K562 (cell line): ENCODE data around the gene HOXA1. TPM values are rescaled to one million over a fixed set of nuclear protein-coding genes. Genes with fewer than 3 reads are reported as not detected.

Source experiments
- ATAC-seq: fragments of 200-7000 bp; cut with Tn5 transposase; 3 replicates; pipeline ENCODE4 v1.9.1; 2020; ENCODE audit warnings: moderate library complexity
- BruUV-seq: library from RNA; stranded (reverse); fragments of 400-500 nt; replicated peaks from 2 replicates; lab custom pipeline; 2021; lab: Mats Ljungman, UMichigan
- CTCF ChIA-PET: fragments of 300-600 bp; formaldehyde crosslinking; extraction: SDS; loops from one replicate; lab custom pipeline; 2021; ENCODE audit warnings: low intra/inter-chr PET ratio; lab: Yijun Ruan, JAX
- POLR2A ChIA-PET: fragments of 300-600, 350-650 bp; sonication (Branson Sonifier 250); formaldehyde crosslinking; extraction: SDS; loops from one replicate; lab custom pipeline; 2021; ENCODE audit warnings: antibody characterized with exemption, inconsistent platforms; lab: Yijun Ruan, JAX
- DNase-seq, 4 experiments: peaks; one replicate each; pipeline versions ENCODE4 v3.0.0 to v3.0.0-alpha.2; 2011 to 2018; ENCODE audit warnings: low spot score in 3 of 4, mixed read lengths in 3 of 4; ENCODE audit errors: extremely low read depth in 1 of 4
- FAIRE-seq: peaks from 2 replicates; lab custom pipeline; 2011; peaks lifted over from hg19 to GRCh38; lab: Jason Lieb, UNC
- H2AFZ ChIP-seq: 2 replicates; pipeline ENCODE4 v1.6.0; 2011; ENCODE audit warnings: low read depth, low read length, control low read depth, inconsistent platforms
- H3K27ac ChIP-seq: fragments of 200-600 bp; 3 replicates; pipeline ENCODE4 v1.8.0; 2011; ENCODE audit warnings: low read depth, mild to moderate bottlenecking, control low read depth, inconsistent platforms, low read length, moderate library complexity, mixed read lengths; ENCODE audit errors: extremely low read depth
- H3K27me3 ChIP-seq, 2 experiments: fragments of 300-600 bp in 1 of 2; 2 replicates in 1 of 2; 3 replicates in 1 of 2; pipeline versions ENCODE4 v1.6.0 to v1.8.0; 2011; ENCODE audit warnings: inconsistent platforms in 2 of 2, low read length in 2 of 2, mild to moderate bottlenecking in 1 of 2, mixed read lengths in 1 of 2, moderate library complexity in 1 of 2; ENCODE audit not compliant: control insufficient read depth in 2 of 2, insufficient read depth in 2 of 2
- H3K36me3 ChIP-seq: fragments of 300-600 bp; 3 replicates; pipeline ENCODE4 v1.8.0; 2011; ENCODE audit warnings: mild to moderate bottlenecking, low read length, inconsistent platforms; ENCODE audit not compliant: control insufficient read depth, insufficient read depth
- H3K4me1 ChIP-seq, 2 experiments: fragments of 200-600 bp in 1 of 2; replicated peaks in 1 of 2; 2 replicates in 1 of 2; 3 replicates in 1 of 2; pipeline versions ENCODE4 v1.5.1 to v1.8.0; 2011; ENCODE audit warnings: inconsistent platforms in 2 of 2, low read length in 2 of 2, mild to moderate bottlenecking in 1 of 2, mixed read lengths in 1 of 2, moderate library complexity in 1 of 2; ENCODE audit not compliant: control insufficient read depth in 2 of 2, insufficient read depth in 2 of 2
- H3K4me2 ChIP-seq: 2 replicates; pipeline ENCODE4 v1.6.1; 2011; ENCODE audit warnings: low read length, control low read depth, inconsistent platforms, mixed read lengths; ENCODE audit not compliant: insufficient read depth
- H3K4me3 ChIP-seq: fragments of 200-600 bp; sonication (generic), shearing (Covaris generic); 2 replicates; pipeline ENCODE4 v1.5.1; 2016; ENCODE audit warnings: control low read depth, inconsistent platforms
- H3K79me2 ChIP-seq: fragments of 200-600 bp; 3 replicates; pipeline ENCODE4 v1.8.0; 2011; ENCODE audit warnings: low read length, inconsistent platforms; ENCODE audit not compliant: control insufficient read depth, insufficient read depth
- H3K9ac ChIP-seq, 2 experiments: 2 replicates each; pipeline versions ENCODE4 v1.6.0 to v1.6.1; 2011; ENCODE audit warnings: low read depth in 2 of 2, low read length in 2 of 2, control low read depth in 1 of 2, inconsistent platforms in 1 of 2, mild to moderate bottlenecking in 1 of 2, mixed read lengths in 1 of 2; ENCODE audit not compliant: insufficient read depth in 1 of 2
- H3K9me1 ChIP-seq: one replicate; pipeline ENCODE4 v1.6.0; 2011; ENCODE audit warnings: inconsistent platforms, mild to moderate bottlenecking, low read length, moderate library complexity; ENCODE audit not compliant: control insufficient read depth, insufficient read depth
- H3K9me3 ChIP-seq: replicated peaks from 2 replicates; pipeline ENCODE4 v1.5.1; 2011; ENCODE audit warnings: low read depth, low read length, inconsistent platforms; ENCODE audit not compliant: control insufficient read depth, insufficient read depth
- H4K20me1 ChIP-seq: replicated peaks from 2 replicates; pipeline ENCODE4 v1.6.1; 2011; ENCODE audit warnings: low read length, inconsistent platforms, mixed read lengths; ENCODE audit not compliant: control insufficient read depth, insufficient read depth
- BCOR ChIP-seq: fragments of 450-650 bp; IDR thresholded peaks from 2 replicates; pipeline ENCODE4 v1.6.1; 2016
- EGR1 ChIP-seq: fragments of 450-650 bp; conservative IDR thresholded peaks from 2 replicates; pipeline ENCODE4 v1.6.1; 2017; ENCODE audit warnings: mild to moderate bottlenecking
- STAG1 ChIP-seq: sonication (generic); formaldehyde crosslinking; IDR thresholded peaks from 2 replicates; pipeline ENCODE4 v1.5.0; 2020; ENCODE audit warnings: missing genetic modification reagents, borderline replicate concordance
- ZNF717 ChIP-seq: fragments of 250-450 bp; sonication (Bioruptor Pico); IDR thresholded peaks from 2 replicates; pipeline ENCODE4 v1.5.0; 2021
- ZNF76 ChIP-seq: fragments of 250-450 bp; sonication (Bioruptor Pico); IDR thresholded peaks from 2 replicates; pipeline ENCODE4 v1.4.0; 2020; ENCODE audit warnings: mild to moderate bottlenecking, moderate library complexity, borderline replicate concordance
- WGBS: fragments of 100-300 bp; shearing (Covaris generic); methylation state at CpG from one replicate; pipeline ENCODE4 v1.1.6; 2016; ENCODE audit warnings: low coverage, mixed read lengths; ENCODE audit not compliant: insufficient coverage; ENCODE audit errors: missing lambda C conversion rate; 5-methylcytosine and 5-hydroxymethylcytosine counted together
- in situ Hi-C: fragments of 300-500 bp; cut with MboI; formaldehyde crosslinking; loops from 4 replicates; pipeline ENCODE4 v1.15.0; 2018; ENCODE audit warnings: inconsistent platforms, mixed read lengths
- intact Hi-C: fragments of 100-400 bp; cut with micrococcal nuclease; formaldehyde crosslinking; loops from 2 replicates; pipeline ENCODE4 v1.14.2; 2022
- polyA plus RNA-seq, 8 experiments: library from polyadenylated mRNA; depleted of rRNA in 4 of 8; stranded (reverse) in 5 of 8; unstranded in 3 of 8; fragments of >200 nt; fragmentation: Nextera tagmentation in 2 of 8; fragmentation: Illumina TruSeq in 1 of 8; extraction: Ambion mirVana in 2 of 8; extraction: Trizol in 1 of 8; gene quantifications; 2 replicates each; pipeline versions ENCODE4 v1.2.1 to v1.2.3, GENCODE V29; 2011 to 2014; ENCODE audit warnings: inconsistent platforms in 1 of 8, missing spikeins in 1 of 8
- total RNA-seq, 7 experiments: library from RNA; depleted of rRNA in 6 of 7; stranded (reverse); fragments of >200 nt in 6 of 7; fragmentation: Illumina TruSeq in 2 of 7; extraction: Trizol in 2 of 7; gene quantifications; 2 replicates each; pipeline versions ENCODE4 v1.2.1 to v1.2.3, GENCODE V29; 2011 to 2021; ENCODE audit warnings: low replicate concordance in 1 of 7
- TF ChIP-seq, protein P1 (sequence below): sonication (generic); formaldehyde crosslinking; IDR thresholded peaks from 2 replicates; pipeline ENCODE4 v1.8.1; 2023; ENCODE audit warnings: missing genetic modification reagents, mild to moderate bottlenecking, borderline replicate concordance
- TF ChIP-seq, protein P2 (sequence below): fragments of 250-450 bp; sonication (Bioruptor Pico); IDR thresholded peaks from 2 replicates; pipeline ENCODE4 v1.8.0; 2021; ENCODE audit warnings: moderate library complexity, mild to moderate bottlenecking, inconsistent platforms
- TF ChIP-seq, protein P3 (sequence below): sonication (generic); formaldehyde crosslinking; IDR thresholded peaks from 2 replicates; pipeline ENCODE4 v1.8.0; 2022; ENCODE audit warnings: missing genetic modification reagents, mild to moderate bottlenecking, moderate library complexity, borderline replicate concordance
- TF ChIP-seq, protein P4 (sequence below): fragments of 450-650 bp; IDR thresholded peaks from 2 replicates; pipeline ENCODE4 v1.6.1; 2016; ENCODE audit warnings: mild to moderate bottlenecking

Gene HOXA1
- total and polyA plus RNA-seq, 9 of the 15 experiments (the other 6 are each of a cell fraction or from before 2014, with no cell fraction given) = 0.03 to 0.63 (median 0.09) TPM; not detected in 4

DNA sequence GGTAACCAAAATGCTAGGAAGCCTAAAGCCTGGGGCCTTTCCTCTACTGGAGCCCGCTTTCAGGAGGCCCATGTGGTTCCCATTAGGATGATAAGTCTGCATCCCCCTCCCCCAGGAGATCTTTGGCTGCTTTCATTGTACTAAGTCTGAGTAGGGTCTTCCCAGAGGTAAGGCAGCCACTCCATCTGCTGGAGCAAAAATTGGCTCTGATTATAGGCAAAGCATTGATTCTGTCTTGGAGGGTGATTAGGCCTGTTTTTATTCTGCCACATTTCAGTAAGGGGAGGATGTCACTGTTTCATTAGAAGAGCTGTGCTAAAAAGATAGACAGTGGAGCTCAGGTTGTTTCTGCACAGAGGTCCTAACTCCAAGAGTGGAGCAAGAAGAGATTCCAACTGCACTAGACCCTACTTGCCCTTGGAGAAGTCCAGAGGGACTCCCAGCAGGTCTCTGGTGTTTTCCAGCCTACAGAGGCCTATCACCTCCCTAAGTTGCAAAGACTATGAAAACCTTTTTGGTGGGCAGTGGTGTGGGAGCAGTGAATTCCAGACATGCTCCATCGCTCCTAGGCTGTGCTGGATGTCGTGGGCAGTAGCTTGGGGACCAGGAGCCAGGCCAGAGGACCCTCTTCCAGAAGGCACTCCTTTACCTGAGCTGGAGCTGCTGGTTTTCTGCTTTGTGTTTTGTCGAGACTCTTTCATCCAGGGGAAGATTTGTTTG, 13.8 kb upstream of the HOXA1 start:
- 5% methylated on average over 4 of the region's 4 CpGs for WGBS
- Histone ChIP-seq H3K4me1 (peaks cover 0 to 23% of the 10 kb centered on the region in 2 experiments; a peak in 2 of 5 replicates), H3K9me3 (no peaks in the 10 kb centered on the region), H3K79me2 (no peaks in the 10 kb centered on the region), H3K4me3 (no peak overlapping the region), H4K20me1 (0 out of 2 replicates have a peak, but pooled peaks cover 6% of the 10 kb centered on the region), H3K27me3 (peaks cover 51 to 65% of the 10 kb centered on the region in 2 experiments; a peak in 4 of 5 replicates), H3K27ac (no peak overlapping the region), H3K4me2 (no peak overlapping the region), H3K9ac (no peak overlapping the region), H3K9me1 (no peaks in the 10 kb centered on the region), H3K36me3 (no peaks in the 10 kb centered on the region), H2AFZ (no peak overlapping the region)
- no peak for ATAC-seq
- no TSS peak for BruUV-seq
- ChIA-PET CTCF (no interaction called here), POLR2A (no interaction called here)
- DNase-seq = no peak
- no peak for FAIRE-seq
- intact Hi-C loops (no loop called here), in situ Hi-C loops (no loop called here)
- TF ChIP-seq, protein P1, sequence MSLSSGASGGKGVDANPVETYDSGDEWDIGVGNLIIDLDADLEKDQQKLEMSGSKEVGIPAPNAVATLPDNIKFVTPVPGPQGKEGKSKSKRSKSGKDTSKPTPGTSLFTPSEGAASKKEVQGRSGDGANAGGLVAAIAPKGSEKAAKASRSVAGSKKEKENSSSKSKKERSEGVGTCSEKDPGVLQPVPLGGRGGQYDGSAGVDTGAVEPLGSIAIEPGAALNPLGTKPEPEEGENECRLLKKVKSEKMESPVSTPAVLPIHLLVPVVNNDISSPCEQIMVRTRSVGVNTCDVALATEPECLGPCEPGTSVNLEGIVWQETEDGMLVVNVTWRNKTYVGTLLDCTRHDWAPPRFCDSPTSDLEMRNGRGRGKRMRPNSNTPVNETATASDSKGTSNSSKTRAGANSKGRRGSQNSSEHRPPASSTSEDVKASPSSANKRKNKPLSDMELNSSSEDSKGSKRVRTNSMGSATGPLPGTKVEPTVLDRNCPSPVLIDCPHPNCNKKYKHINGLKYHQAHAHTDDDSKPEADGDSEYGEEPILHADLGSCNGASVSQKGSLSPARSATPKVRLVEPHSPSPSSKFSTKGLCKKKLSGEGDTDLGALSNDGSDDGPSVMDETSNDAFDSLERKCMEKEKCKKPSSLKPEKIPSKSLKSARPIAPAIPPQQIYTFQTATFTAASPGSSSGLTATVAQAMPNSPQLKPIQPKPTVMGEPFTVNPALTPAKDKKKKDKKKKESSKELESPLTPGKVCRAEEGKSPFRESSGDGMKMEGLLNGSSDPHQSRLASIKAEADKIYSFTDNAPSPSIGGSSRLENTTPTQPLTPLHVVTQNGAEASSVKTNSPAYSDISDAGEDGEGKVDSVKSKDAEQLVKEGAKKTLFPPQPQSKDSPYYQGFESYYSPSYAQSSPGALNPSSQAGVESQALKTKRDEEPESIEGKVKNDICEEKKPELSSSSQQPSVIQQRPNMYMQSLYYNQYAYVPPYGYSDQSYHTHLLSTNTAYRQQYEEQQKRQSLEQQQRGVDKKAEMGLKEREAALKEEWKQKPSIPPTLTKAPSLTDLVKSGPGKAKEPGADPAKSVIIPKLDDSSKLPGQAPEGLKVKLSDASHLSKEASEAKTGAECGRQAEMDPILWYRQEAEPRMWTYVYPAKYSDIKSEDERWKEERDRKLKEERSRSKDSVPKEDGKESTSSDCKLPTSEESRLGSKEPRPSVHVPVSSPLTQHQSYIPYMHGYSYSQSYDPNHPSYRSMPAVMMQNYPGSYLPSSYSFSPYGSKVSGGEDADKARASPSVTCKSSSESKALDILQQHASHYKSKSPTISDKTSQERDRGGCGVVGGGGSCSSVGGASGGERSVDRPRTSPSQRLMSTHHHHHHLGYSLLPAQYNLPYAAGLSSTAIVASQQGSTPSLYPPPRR = no peak
- TF ChIP-seq ZNF76 = no peak
- no peak for TF ChIP-seq BCOR
- TF ChIP-seq, protein P2, sequence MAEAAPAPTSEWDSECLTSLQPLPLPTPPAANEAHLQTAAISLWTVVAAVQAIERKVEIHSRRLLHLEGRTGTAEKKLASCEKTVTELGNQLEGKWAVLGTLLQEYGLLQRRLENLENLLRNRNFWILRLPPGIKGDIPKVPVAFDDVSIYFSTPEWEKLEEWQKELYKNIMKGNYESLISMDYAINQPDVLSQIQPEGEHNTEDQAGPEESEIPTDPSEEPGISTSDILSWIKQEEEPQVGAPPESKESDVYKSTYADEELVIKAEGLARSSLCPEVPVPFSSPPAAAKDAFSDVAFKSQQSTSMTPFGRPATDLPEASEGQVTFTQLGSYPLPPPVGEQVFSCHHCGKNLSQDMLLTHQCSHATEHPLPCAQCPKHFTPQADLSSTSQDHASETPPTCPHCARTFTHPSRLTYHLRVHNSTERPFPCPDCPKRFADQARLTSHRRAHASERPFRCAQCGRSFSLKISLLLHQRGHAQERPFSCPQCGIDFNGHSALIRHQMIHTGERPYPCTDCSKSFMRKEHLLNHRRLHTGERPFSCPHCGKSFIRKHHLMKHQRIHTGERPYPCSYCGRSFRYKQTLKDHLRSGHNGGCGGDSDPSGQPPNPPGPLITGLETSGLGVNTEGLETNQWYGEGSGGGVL (CRISPR knock-in tag) = no peak
- TF ChIP-seq STAG1 (CRISPR knock-in tag) = no peak
- TF ChIP-seq ZNF717 (CRISPR knock-in tag) = no peak
- TF ChIP-seq, protein P3, sequence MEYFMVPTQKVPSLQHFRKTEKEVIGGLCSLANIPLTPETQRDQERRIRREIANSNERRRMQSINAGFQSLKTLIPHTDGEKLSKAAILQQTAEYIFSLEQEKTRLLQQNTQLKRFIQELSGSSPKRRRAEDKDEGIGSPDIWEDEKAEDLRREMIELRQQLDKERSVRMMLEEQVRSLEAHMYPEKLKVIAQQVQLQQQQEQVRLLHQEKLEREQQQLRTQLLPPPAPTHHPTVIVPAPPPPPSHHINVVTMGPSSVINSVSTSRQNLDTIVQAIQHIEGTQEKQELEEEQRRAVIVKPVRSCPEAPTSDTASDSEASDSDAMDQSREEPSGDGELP (CRISPR knock-in tag) = no peak
- no peak for TF ChIP-seq EGR1
- TF ChIP-seq, protein P4, sequence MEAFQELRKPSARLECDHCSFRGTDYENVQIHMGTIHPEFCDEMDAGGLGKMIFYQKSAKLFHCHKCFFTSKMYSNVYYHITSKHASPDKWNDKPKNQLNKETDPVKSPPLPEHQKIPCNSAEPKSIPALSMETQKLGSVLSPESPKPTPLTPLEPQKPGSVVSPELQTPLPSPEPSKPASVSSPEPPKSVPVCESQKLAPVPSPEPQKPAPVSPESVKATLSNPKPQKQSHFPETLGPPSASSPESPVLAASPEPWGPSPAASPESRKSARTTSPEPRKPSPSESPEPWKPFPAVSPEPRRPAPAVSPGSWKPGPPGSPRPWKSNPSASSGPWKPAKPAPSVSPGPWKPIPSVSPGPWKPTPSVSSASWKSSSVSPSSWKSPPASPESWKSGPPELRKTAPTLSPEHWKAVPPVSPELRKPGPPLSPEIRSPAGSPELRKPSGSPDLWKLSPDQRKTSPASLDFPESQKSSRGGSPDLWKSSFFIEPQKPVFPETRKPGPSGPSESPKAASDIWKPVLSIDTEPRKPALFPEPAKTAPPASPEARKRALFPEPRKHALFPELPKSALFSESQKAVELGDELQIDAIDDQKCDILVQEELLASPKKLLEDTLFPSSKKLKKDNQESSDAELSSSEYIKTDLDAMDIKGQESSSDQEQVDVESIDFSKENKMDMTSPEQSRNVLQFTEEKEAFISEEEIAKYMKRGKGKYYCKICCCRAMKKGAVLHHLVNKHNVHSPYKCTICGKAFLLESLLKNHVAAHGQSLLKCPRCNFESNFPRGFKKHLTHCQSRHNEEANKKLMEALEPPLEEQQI = no peak
